ENCODE results near the gene RNF215. TPM values are rescaled to one million over a fixed set of nuclear protein-coding genes. Genes with fewer than 3 reads are reported as not detected.

RNF215 gene
- total and polyA plus RNA-seq, 2 of the 13 experiments (the other 11 are each of a cell fraction or from before 2014, with no cell fraction given) = 5.3 to 6.1 TPM

- TF ChIP-seq ZNF543 (CRISPR knock-in tag; IDR thresholded peaks at IDR 0.05) (0 out of 2 replicates have a peak, but pooled peaks have one; percentile 20), ZNF414 (CRISPR knock-in tag; IDR thresholded peaks at IDR 0.05) (0 out of 2 replicates have a peak, but pooled peaks have one; percentile 13), ZHX2 (IDR thresholded peaks at IDR 0.05; ENCODE audit: low read depth) (peak; percentile 96), ZHX2 (CRISPR knock-in tag; IDR thresholded peaks at IDR 0.05; ENCODE audit: borderline replicate concordance) (no peak; the same call in 1 of the 2 replicates), EP300 (IDR thresholded peaks at IDR 0.05; ENCODE audit: low read depth in 2 of 2, low read length in 2 of 2) (peak in 1 of 2 experiments; percentile 44; a peak in 1 of 4 replicates), EP300 (CRISPR knock-in tag; IDR thresholded peaks at IDR 0.05; ENCODE audit: borderline replicate concordance) (peak; percentile 42; the same call in 1 of the 2 replicates), RXRB (CRISPR knock-in tag; IDR thresholded peaks at IDR 0.05; ENCODE audit: borderline replicate concordance) (peak; percentile 60; the same call in 1 of the 2 replicates), AKNA (CRISPR knock-in tag; IDR thresholded peaks at IDR 0.05; ENCODE audit: borderline replicate concordance) (peak; percentile 84), KLF9 (CRISPR knock-in tag; IDR thresholded peaks at IDR 0.05; ENCODE audit: low read depth) (0 out of 2 replicates have a peak, but pooled peaks have one; percentile 18), NCOR1 (IDR thresholded peaks at IDR 0.05; ENCODE audit: borderline replicate concordance, low read length) (peak; percentile 34; the same call in 1 of the 2 replicates), ZNF609 (CRISPR knock-in tag; IDR thresholded peaks at IDR 0.05; ENCODE audit: borderline replicate concordance) (no peak)
Observed at GRCh38 chr22:30423959-30424533, 36.8 kb upstream of the RNF215 start (continued).
